ENCODE results near the gene AKR1C8. TPM values are rescaled to one million over a fixed set of nuclear protein-coding genes. Genes with fewer than 3 reads are reported as not detected.

AKR1C8 gene
- total and polyA plus RNA-seq, 2 of the 13 experiments (the other 11 are each of a cell fraction or from before 2014, with no cell fraction given), result 0.12 TPM; not detected in 1

GRCh38 chr10:5147981-5148677, 36.8 kb downstream of the AKR1C8 start (continued):
- peak; percentile 88; the same call in 1 of the 2 replicates for TF ChIP-seq RORA (CRISPR knock-in tag; IDR thresholded peaks at IDR 0.05)
- no peak for TF ChIP-seq KAT2B (IDR thresholded peaks at IDR 0.05; ENCODE audit: borderline replicate concordance, low read depth, low read length)
- no peak; the same call in 1 of the 2 replicates for TF ChIP-seq KLF12 (CRISPR knock-in tag; IDR thresholded peaks at IDR 0.05; ENCODE audit: borderline replicate concordance)
- TF ChIP-seq ZNF24 (IDR thresholded peaks at IDR 0.05), result 0 out of 2 replicates have a peak, but pooled peaks have one; percentile 50
- no peak for TF ChIP-seq MAZ (IDR thresholded peaks at IDR 0.05; ENCODE audit: borderline replicate concordance, low read depth, low read length)
- TF ChIP-seq MAZ (CRISPR knock-in tag; IDR thresholded peaks at IDR 0.05; ENCODE audit: low read depth), result no peak
- no peak for TF ChIP-seq ZNF678 (CRISPR knock-in tag; IDR thresholded peaks at IDR 0.05)
- TF ChIP-seq TBX3 (IDR thresholded peaks at IDR 0.05; ENCODE audit: borderline replicate concordance), result no peak
- TF ChIP-seq ZNF44 (CRISPR knock-in tag; IDR thresholded peaks at IDR 0.05), result no peak
- no peak for TF ChIP-seq MLXIP (CRISPR knock-in tag; IDR thresholded peaks at IDR 0.05; ENCODE audit: borderline replicate concordance)
- no peak for TF ChIP-seq IRF1 (CRISPR knock-in tag; IDR thresholded peaks at IDR 0.05; ENCODE audit: low read depth)
- no peak for TF ChIP-seq ZMAT5 (CRISPR knock-in tag; IDR thresholded peaks at IDR 0.05; ENCODE audit: borderline replicate concordance, low read depth)
- TF ChIP-seq ZIK1 (CRISPR knock-in tag; IDR thresholded peaks at IDR 0.05; ENCODE audit: borderline replicate concordance, low read depth), result no peak
- 0 out of 2 replicates have a peak, but pooled peaks have one; percentile 36 for TF ChIP-seq TCF7L2 (IDR thresholded peaks at IDR 0.05; ENCODE audit: low read depth, low read length)
- no peak for TF ChIP-seq GMEB2 (CRISPR knock-in tag; IDR thresholded peaks at IDR 0.05; ENCODE audit: low read depth)
- TF ChIP-seq ZNF552 (CRISPR knock-in tag; IDR thresholded peaks at IDR 0.05; ENCODE audit: borderline replicate concordance), result no peak
- peak; percentile 65; the same call in 1 of the 2 replicates for TF ChIP-seq SIX1 (CRISPR knock-in tag; IDR thresholded peaks at IDR 0.05; ENCODE audit: borderline replicate concordance)
- TF ChIP-seq HNF1B (CRISPR knock-in tag; IDR thresholded peaks at IDR 0.05), result no peak
- no peak for TF ChIP-seq ZNF615 (CRISPR knock-in tag; IDR thresholded peaks at IDR 0.05; ENCODE audit: borderline replicate concordance)
- no peak for TF ChIP-seq ZNF720 (CRISPR knock-in tag; IDR thresholded peaks at IDR 0.05)
- no peak for TF ChIP-seq SP1 (IDR thresholded peaks at IDR 0.05)
- no peak for TF ChIP-seq SP1 (CRISPR knock-in tag; IDR thresholded peaks at IDR 0.05)
- TF ChIP-seq ATF7 (IDR thresholded peaks at IDR 0.05), result no peak
- no peak for TF ChIP-seq ATF7 (CRISPR knock-in tag; IDR thresholded peaks at IDR 0.05)

All from HepG2 (cell line).